Measurements from ENCODE around the gene KRTAP10-4.
"Not testable (repeated sequence)": the region's sequence is repeated elsewhere in the genome, so short reads cannot be mapped to it uniquely, and the experiment has no call there.

The KRTAP10-4 gene

GRCh38 chr21:44573630-44574456, at the start of gene KRTAP10-4:
Gene KRTAP10-4, plus strand, starts transcription at chr21:44573729. Its CDS starts 30 bp downstream, at chr21:44573759.
- not testable (repeated sequence) for DNase-seq (ENCODE audit: low read depth in 2 of 2)

- no peak for DNase-seq (ENCODE audit: low read depth in 2 of 2)
These were observed 48.8 kb upstream of the KRTAP10-4 start for GRCh38 chr21:44524414-44525371.

DNA sequence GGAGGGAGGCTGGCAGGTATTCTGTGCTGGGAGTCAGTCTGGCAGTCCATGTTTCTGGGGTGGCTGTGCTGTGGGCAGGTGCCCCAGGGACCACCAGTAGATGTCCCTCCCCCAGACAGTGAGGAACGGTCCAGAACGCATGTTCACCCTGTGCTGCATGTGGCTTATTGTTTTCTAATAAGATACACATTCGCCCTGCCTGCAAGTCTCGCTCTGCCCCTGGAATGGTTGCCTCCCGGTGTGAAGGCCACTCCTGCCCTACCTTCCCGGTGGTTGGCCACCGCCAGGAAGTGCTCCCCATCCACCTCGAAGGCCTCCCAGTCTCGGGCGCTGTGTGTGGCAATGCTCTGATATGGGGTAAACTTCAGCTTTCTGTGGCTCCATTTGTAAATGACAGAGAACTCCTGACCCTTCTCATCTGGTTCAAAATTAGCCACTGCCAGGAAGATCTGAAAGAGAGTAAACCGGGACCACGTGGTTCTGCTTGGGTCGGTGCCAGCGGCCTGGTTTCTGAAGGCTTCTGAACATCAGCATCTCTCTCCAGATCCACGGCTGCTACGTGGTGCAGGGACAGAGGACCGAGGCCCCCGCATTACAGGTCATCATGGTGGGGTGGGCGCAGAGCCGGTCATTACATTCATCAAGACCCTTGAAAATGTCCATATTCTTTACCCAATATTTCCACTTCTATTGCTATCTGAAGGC, 48.0 kb upstream of the KRTAP10-4 start:
- no peak for DNase-seq (ENCODE audit: low read depth in 2 of 2)

- DNase-seq (ENCODE audit: low read depth in 2 of 2): no peak
These were observed 47.2 kb upstream of the KRTAP10-4 start for GRCh38 chr21:44526096-44526997.

DNA sequence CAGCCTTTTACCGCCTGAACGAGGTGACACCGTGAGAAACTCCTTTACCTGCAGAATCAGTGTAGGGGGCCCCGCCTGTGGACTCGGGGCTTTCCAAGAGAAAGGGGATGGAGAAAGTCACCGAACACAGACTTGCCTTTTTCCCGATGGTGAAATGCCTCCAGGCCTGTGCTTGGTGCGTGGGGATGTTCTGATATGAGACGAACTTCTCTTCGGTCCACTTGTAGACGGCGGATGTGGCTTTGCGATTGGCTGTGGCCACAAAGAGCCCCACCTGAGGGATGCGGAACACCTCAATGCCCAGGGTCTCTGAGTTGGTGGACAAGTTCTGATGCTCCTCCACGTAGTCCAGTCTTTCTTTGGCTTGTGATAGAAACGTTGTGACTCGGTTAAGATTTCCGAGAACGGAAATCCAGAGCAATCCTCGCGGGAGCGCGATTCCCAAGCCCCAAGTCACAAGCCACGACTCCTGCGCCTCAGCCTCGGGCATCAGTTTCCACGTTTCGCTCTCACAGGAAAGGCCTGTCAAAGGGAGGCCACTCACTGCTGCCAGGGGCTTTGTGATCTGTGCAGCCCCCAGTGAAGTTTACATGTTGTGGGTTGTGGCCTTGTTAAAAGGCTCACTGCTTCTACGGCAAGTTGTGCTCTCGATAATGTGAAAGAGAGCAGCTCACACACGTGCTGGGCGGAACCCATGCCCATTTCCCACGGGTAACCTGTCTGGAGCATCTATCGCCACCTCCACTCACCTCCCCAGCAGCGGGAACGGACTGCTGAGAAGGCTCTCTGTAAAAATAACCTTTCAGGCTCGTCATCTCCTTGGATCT, 46.2 kb upstream of the KRTAP10-4 start:
- no peak for DNase-seq (ENCODE audit: low read depth in 2 of 2)

DNA sequence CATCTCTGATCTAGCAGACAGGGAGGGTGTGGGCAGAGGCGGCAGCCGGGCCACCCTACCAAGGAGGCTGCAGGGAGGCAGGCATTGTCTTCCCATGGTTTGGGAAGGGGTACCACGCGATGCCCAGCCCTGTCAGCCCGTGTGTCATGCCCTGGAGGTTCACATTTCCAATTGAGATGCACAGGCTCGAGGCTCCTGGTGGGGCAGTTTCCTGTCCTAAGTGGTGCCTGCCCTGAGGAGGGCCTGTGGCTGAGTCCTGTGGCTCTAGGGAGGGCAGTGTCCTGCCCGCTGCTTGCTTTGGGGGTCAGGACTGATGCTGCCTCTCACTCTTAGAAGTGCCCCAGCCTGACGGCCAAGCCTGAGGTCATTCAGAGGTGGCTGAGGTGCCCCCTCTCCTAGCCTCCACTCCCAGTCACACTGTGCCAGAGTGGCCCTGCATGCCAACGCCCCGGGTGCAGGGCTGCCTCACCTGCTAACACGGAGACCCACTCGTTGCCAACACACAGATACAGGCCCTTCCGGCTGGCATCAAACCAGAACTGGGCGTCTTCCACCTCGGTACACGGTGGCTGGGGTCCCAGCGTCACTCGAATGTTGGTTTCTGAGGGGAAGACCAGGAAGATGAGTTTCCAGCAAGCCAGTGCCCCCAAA, 45.4 kb upstream of the KRTAP10-4 start:
- DNase-seq (ENCODE audit: low read depth in 2 of 2): no peak

DNA sequence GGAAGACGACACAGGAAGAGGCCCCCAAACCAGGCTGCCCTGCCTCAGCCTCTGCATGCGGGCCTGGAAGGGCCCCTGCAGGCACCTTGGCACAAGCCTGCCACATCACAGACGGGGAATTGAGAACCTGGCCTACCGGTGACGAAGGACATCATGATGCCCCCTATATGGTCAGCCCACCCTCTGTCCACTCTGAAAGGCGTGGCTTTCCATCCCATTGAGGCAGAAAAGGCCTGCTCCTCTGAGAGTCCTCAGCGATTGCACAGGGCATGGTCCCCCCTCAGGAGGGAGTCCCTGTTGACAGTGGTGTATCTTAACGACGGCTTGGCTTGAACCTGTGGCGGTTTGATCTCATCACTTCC, 44.9 kb upstream of the KRTAP10-4 start:
- DNase-seq (ENCODE audit: low read depth in 2 of 2): no peak

DNA sequence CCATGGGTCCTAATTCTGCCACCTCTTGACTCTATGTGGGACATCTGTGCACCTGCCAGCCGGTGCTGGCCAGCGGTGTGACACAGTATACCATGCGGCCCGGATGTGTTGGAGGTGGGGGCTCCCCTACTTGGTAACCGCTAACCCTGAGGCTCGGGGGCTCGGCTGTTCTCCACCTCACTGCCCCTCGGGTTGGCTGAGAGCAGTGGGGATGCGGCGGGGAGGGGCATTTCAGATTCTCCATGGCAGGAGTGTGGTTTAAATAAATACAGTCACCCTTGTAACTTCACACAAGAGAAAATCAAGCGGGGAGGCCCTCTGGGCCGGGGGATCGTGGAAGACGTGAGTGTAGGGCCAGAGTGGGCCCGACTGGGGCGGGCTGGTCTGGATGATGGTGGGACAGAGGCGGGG, 44.5 kb upstream of the KRTAP10-4 start:
- no peak for DNase-seq (ENCODE audit: low read depth in 2 of 2)

DNA sequence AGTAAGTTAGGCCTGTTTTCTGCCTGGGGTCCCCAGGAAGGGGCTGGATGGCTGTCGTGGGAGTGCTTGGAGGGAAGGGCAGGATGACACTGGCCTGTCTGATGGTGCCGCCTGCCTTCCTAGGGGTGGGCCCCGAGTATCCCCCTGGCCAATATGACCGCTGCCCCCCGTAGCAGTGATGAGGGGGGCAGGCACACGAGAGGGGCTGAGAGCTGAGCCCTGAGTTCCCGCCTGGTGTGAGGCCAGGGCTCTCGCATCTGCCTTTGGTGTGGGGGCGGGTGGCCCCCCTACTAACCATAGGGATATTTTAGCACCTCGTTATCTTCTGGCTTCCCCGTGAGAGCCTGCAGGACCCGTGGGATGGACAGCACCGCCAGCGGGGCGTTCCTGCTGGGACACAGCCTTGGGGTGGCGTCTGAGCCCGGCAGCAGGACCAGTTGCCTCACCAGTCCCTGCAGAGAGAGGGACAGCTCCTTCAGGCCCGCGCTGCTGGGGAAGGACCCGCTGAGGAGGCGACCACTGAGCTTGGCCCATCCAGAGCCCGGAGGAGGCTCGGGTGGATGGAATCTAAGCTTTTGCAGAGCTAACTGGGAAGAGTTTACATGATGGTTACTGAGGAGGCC, 43.9 kb upstream of the KRTAP10-4 start:
- DNase-seq (ENCODE audit: low read depth in 2 of 2): no peak

DNA sequence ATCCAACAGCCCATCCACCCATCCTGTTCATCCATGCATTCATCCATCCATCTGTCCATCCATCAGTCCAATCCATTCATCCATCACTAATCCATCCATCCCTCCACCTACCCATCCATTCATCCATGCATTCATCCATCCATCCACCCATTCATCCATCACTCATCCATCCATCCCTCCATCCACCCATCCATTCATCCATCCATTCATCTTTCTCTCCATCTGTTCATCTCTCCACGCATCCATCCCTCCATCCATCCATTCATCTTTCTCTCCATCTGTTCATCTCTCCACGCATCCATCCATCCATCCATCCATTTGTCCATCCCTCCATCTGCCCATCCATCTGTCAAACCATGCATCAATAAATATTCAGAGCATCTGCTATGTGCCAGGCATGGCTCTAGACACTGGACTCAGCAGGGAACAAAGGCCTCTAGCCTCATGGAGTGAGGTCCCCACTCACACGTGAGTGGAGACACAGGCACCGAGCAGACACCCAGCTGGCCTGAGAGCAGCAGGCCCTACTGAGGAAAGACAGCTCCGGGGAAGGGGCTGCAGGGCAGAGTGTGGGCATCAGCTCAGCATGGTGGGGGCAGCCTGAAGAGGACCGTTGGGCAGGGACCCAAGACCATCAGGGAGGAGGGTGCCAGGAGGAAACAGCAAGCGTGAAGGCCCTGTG, 43.2 kb upstream of the KRTAP10-4 start:
- no peak for DNase-seq (ENCODE audit: low read depth in 2 of 2)

GRCh38 chr21:44530903-44531605, 42.5 kb upstream of the KRTAP10-4 start:
- DNase-seq (ENCODE audit: low read depth in 2 of 2): no peak

GRCh38 chr21:44531606-44532564, 41.6 kb upstream of the KRTAP10-4 start:
- no peak for DNase-seq (ENCODE audit: low read depth in 2 of 2)

DNA sequence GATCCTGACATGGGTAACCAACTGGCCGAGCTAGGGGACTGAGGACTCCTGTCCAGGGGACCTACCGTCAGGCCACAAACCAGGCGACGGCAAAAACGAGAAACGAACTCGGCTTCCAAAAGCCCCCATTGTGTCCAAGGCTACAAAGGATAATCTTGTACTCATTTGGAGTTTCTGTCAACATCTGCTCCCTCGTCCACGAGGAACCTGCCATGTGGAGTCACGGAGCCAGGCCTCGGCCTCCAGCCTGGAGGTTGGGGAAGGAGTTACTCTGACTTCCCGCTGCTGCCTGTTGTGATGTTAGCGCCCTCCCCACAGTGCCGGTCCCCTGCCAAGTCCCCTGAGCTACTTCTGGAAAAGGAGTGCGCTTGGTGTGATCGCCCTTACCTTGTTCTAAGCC, 40.8 kb upstream of the KRTAP10-4 start:
- DNase-seq (ENCODE audit: low read depth in 2 of 2): no peak

GRCh38 chr21:44533121-44533890, 40.2 kb upstream of the KRTAP10-4 start:
- no peak for DNase-seq (ENCODE audit: low read depth in 2 of 2)

- no peak for DNase-seq (ENCODE audit: low read depth in 2 of 2)
These were observed 39.5 kb upstream of the KRTAP10-4 start for GRCh38 chr21:44533891-44534627.

All from stimulated activated CD4-positive, alpha-beta T cell treated with anti-CD3 and anti-CD28 coated beads, Interleukin-1b, Interleukin-23, amount 100 ng/mL, for 1 hour (primary cell).